BJ (cell line): ENCODE results near the gene PIP5K1B. TPM values are rescaled to one million over a fixed set of nuclear protein-coding genes. Genes with fewer than 3 reads are reported as not detected.

ENCODE experiments used
- CTCF ChIA-PET: fragments of 350-600 bp; formaldehyde crosslinking; extraction: SDS; loops from one replicate; lab custom pipeline; 2021; ENCODE audit warnings: antibody characterized with exemption, inconsistent platforms; lab: Yijun Ruan, JAX
- POLR2A ChIA-PET: fragments of 300-600 bp; sonication (Branson Sonifier 250); formaldehyde crosslinking; extraction: SDS; loops from one replicate; lab custom pipeline; 2021; ENCODE audit warnings: antibody characterized with exemption; lab: Charles Lee
- DNase-seq: peaks from one replicate; pipeline ENCODE4 v3.0.0-alpha.2; 2011; ENCODE audit warnings: low read depth
- H3K27me3 ChIP-seq: 2 replicates; pipeline ENCODE4 v1.6.0; 2011; ENCODE audit warnings: low read length; ENCODE audit not compliant: control insufficient read depth, insufficient read depth
- H3K36me3 ChIP-seq: 2 replicates; pipeline ENCODE4 v1.5.1; 2011; ENCODE audit warnings: low read length; ENCODE audit not compliant: control insufficient read depth, insufficient read depth
- H3K4me3 ChIP-seq: 2 replicates; pipeline ENCODE4 v1.5.1; 2011; ENCODE audit warnings: low read depth, mild to moderate bottlenecking, control low read depth, low read length
- CTCF ChIP-seq: IDR thresholded peaks from 2 replicates; pipeline ENCODE4 v1.5.1; 2011; ENCODE audit warnings: low read depth, mild to moderate bottlenecking, control low read depth, inconsistent platforms, low read length, moderate library complexity; ENCODE audit not compliant: insufficient read depth
- polyA plus RNA-seq: library from polyadenylated mRNA; depleted of rRNA; stranded (reverse); fragments of >200 nt; gene quantifications from 2 replicates; pipeline ENCODE4 v1.2.3, GENCODE V29; 2011

The PIP5K1B gene
- polyA plus RNA-seq, 1 experiment = not detected

- DNase-seq = no peak
- no peak for TF ChIP-seq CTCF
- H3K36me3 ChIP-seq = no peaks in the 10 kb centered on the region
- ChIA-PET CTCF (interaction anchor here (0.9 to 1.8 kb wide), 2 partner anchors 16 to 21 kb away, joined by 4 to 5 read pairs; no protein-coding TSS in a partner anchor), POLR2A (no interaction called here)
- H3K4me3 ChIP-seq = no peak overlapping the region
- no peaks in the 10 kb centered on the region; the same call in 1 of the 2 replicates for H3K27me3 ChIP-seq
Observed at GRCh38 chr9:69028754-69029153, 323.7 kb downstream of the PIP5K1B start.

- no peaks in the 10 kb centered on the region for H3K36me3 ChIP-seq
- no peak for DNase-seq
- CTCF ChIA-PET = no interaction called here
- no peak for TF ChIP-seq CTCF
- H3K27me3 ChIP-seq = no peaks in the 10 kb centered on the region; the same call in 1 of the 2 replicates
- POLR2A ChIA-PET = no interaction called here
- no peak overlapping the region for H3K4me3 ChIP-seq
Observed at GRCh38 chr9:69029535-69029934, 324.5 kb downstream of the PIP5K1B start.

GRCh38 chr9:69030851-69031645 lies 326.0 kb downstream of the PIP5K1B start:
- ChIA-PET POLR2A (no interaction called here), CTCF (no interaction called here)
- Histone ChIP-seq H3K27me3 (no peaks in the 10 kb centered on the region; the same call in 1 of the 2 replicates), H3K4me3 (no peak overlapping the region), H3K36me3 (no peaks in the 10 kb centered on the region)
- no peak for TF ChIP-seq CTCF
- DNase-seq = no peak

GRCh38 chr9:69034071-69034470 lies 329.0 kb downstream of the PIP5K1B start:
- Histone ChIP-seq H3K4me3 (no peak overlapping the region), H3K36me3 (no peaks in the 10 kb centered on the region), H3K27me3 (no peaks in the 10 kb centered on the region; the same call in 1 of the 2 replicates)
- TF ChIP-seq CTCF = no peak
- DNase-seq = no peak
- ChIA-PET CTCF (interaction anchor here (0.6 to 1.5 kb wide), 3 partner anchors 9 to 130 kb away, joined by 3 to 5 read pairs (median 4); no protein-coding TSS in a partner anchor), POLR2A (no interaction called here)

GRCh38 chr9:69035438-69036308 lies 330.6 kb downstream of the PIP5K1B start, which contains the start of gene FXN:
FXN (plus strand) TSS chr9:69035752; CDS start chr9:69035783, 31 bp downstream.
- POLR2A ChIA-PET = no interaction called here

More at GRCh38 chr9:69035438-69036308, 330.6 kb downstream of the PIP5K1B start, which contains the start of gene FXN:
- no peaks in the 10 kb centered on the region for H3K36me3 ChIP-seq
- H3K4me3 ChIP-seq = peak within 1 kb of the TSS; percentile 60
- CTCF ChIA-PET = interaction anchor here (0.6 to 2.1 kb wide), 32 partner anchors 10 to 1862 kb away, joined by 3 to 22 read pairs (median 4); no protein-coding TSS in a partner anchor
- H3K27me3 ChIP-seq = no peaks in the 10 kb centered on the region; the same call in 1 of the 2 replicates
- TF ChIP-seq CTCF = peak; percentile 98
- DNase-seq = no peak
